Measurements from ENCODE around the gene UBL5. TPM values are rescaled to one million over a fixed set of nuclear protein-coding genes. Genes with fewer than 3 reads are reported as not detected.
A peak's percentile ranks its signal among the peaks of the same experiment; 100 is the strongest.

UBL5 gene
- total RNA-seq, 2 experiments from 2014 or later, result 310 to 340 TPM

DNA sequence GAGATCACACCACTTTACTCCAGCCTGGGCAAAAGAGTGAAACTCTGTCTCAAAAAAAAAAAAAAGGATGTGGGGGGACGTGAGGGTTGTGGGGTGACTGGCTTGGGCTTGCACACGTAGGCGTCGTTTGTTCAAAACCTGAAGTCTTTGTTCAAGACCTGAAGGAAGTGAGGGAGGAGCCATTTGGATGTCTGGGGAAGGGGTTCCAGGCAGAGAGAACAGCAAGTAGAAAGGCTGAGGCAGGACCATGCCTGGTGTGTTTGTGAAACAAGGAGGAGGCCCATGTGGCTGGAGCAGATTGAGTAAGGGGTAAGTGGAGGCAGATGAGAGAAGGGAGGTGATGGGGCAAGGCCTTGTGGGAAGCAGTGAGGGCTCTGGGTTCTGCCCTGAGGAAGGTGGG lies 35.2 kb downstream of the UBL5 start:
- DNase-seq (peak; percentile 63), ATAC-seq (ENCODE audit: low read depth) (peak; percentile 63)
- peak overlapping the region; percentile 99 for H3K4me3 Mint-ChIP-seq
- H3K27me3 Mint-ChIP-seq, result no peaks in the 10 kb centered on the region
- H3K27ac Mint-ChIP-seq, result peak overlapping the region; percentile 99
- POLR2A ChIA-PET, result interaction anchor here (0.7 to 2.5 kb wide), 6 partner anchors 19 to 54 kb away, joined by 3 to 16 read pairs (median 4); partner anchors contain the start of genes PIN1 and UBL5
- no peaks in the 10 kb centered on the region for H3K9me3 Mint-ChIP-seq
- peaks cover 70% of the 10 kb centered on the region for H3K4me1 Mint-ChIP-seq
- peaks cover 11% of the 10 kb centered on the region for H3K36me3 Mint-ChIP-seq

DNA sequence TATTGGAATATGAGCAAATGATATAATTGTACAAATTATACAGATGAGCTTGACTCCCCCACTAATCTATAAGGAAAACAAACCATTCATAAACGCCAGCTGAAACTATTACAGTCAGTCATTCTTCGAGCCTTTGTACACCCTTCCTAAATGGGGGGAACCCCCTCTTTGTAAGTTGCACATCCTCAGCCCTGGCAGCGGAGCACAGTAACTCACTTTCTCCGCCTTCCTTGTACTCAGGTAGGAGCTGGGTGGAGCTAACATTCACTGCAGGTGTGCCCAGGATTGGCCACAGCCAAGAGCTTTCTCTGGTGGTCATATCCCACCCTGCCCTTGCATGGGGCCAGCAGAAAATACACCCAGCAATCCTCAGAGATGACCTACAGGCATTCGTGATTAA lies 36.0 kb downstream of the UBL5 start:
- peak; percentile 44 for DNase-seq
- Mint-ChIP-seq H3K27me3 (no peaks in the 10 kb centered on the region), H3K4me1 (peaks cover 63% of the 10 kb centered on the region), H3K36me3 (peaks cover 11% of the 10 kb centered on the region), H3K9me3 (no peaks in the 10 kb centered on the region), H3K27ac (peak overlapping the region; percentile 99), H3K4me3 (peak overlapping the region; percentile 99)
- peak; percentile 34 for ATAC-seq (ENCODE audit: low read depth)
- POLR2A ChIA-PET, result interaction anchor here (0.9 to 2.5 kb wide), 5 partner anchors 28 to 242 kb away, joined by 3 to 16 read pairs (median 5); partner anchors contain the start of genes PIN1, UBL5, ZNF561 and ZNF846

DNA sequence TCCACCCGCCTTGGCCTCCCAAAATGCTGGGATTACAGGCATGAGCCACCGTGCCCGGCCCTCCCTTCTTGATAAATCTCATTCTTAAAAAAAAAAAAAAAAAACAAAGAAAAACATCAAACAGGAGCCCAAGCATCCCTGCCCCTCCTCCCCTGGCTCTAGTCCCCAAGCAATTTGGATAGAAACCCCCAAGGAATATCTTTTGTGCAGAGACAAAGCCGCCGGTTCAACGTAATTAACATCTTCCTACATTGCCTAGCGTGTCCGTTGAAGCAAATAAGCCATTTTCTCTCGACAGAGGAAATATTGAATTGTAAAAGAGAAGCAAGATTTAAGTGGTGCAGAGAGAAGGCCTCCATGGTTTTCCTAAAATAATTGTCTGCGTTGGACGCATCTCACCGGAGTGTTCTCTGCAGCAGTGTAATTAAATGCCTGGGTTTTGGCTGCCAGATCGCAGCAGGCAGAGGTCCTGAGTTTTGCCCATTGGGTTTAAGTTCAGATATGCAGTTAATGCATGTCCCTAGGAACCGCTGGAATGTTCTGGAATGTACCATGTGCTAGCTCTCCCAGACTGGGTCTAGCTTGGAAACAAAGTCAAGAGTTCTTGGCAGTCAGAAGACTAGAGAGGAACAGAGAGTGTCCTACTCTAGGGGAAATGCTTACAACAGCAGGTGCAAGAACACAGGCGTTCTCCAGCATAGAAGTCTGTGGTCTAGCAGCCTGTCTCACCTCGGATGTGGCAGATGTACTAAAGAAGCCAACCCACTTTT lies 38.2 kb downstream of the UBL5 start:
- peaks cover 15% of the 10 kb centered on the region for H3K36me3 Mint-ChIP-seq
- POLR2A ChIA-PET, result interaction anchor here (0.7 to 2.6 kb wide), 4 partner anchors 8 to 56 kb away, joined by 3 to 10 read pairs (median 4); no protein-coding TSS in a partner anchor
- H3K9me3 Mint-ChIP-seq, result no peaks in the 10 kb centered on the region

DNA sequence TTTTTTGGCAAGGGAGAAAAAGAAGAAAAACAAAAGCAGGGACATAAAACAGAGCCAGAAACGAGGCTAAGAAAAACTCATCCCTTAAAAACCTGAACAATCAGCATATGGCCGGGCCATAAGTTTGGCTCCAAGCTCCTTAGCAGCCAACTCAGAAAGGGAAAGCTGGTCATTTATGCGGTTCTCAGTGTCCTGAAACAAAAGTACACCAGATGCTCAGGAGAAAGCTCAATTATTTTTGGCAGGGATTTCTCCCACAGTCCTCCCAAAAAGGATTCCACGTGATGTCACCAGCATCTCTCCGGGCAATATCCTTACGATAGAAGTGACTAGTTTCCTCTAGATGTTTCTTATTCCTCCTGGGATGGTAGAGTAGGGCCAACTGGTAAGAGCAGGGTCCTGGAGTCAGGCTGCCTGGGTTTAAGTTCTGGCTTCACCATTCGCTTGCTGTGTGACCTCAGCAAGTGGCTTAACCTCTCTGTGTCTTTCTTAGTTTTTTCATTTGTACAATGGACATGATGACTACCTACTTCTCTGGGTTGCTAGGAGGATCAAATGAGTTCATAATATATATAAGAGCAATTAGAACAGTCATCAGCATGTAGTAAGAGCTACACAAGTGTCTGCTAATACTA lies 41.4 kb downstream of the UBL5 start:
- Mint-ChIP-seq H3K36me3 (peaks cover 13% of the 10 kb centered on the region), H3K27me3 (peaks cover 2% of the 10 kb centered on the region), H3K4me3 (no peak overlapping the region), H3K4me1 (peaks cover 28% of the 10 kb centered on the region), H3K27ac (no peak overlapping the region), H3K9me3 (no peaks in the 10 kb centered on the region)
- no peak for DNase-seq
- POLR2A ChIA-PET, result interaction anchor here (0.7 to 2.3 kb wide), 2 partner anchors 12 to 260 kb away, joined by 3 to 6 read pairs; no protein-coding TSS in a partner anchor
- ATAC-seq (ENCODE audit: low read depth), result no peak

More for the DNA sequence above, 38.2 kb downstream of the UBL5 start:
- H3K4me3 Mint-ChIP-seq, result peak overlapping the region; percentile 77
- peak overlapping the region; percentile 84 for H3K27ac Mint-ChIP-seq
- H3K4me1 Mint-ChIP-seq, result peaks cover 49% of the 10 kb centered on the region
- ATAC-seq (ENCODE audit: low read depth), result peak; percentile 77
- no peak for DNase-seq
- H3K27me3 Mint-ChIP-seq, result no peaks in the 10 kb centered on the region

DNA sequence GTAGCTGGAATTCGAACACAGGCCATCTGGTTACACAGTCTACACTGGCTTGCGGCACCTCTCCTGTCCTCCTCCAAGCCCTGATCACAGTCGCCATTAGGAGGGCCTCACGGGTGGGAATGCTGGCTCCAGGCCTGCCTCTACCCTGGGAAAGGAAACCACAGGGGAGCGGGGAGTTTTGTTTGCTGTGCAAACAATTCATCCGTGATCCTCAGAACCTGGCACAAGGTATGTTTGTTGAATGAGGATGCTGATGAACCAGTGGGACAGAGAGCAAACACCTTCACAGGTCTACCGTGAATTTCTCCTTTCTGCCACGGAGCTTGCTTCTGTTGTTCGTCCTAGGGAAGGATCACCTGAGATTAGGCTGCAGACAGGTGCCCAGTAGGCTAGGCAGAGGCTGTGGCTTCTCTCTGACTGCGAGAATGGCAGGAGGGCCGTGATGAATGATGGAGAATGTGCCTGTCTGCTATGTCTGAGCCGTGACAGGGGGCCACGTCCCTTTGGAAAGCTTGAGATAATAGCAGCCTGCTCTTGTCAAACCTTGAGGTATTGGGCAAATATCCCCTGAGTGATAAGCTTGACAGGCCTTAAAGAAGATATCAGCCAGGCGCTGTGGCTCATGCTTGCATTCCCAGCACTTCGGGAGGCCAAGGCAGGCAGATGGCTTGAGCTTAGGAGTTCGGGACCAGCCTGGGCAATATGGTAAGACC lies 44.1 kb downstream of the UBL5 start:
- H3K9me3 Mint-ChIP-seq, result no peaks in the 10 kb centered on the region
- ATAC-seq (ENCODE audit: low read depth) (no peak), DNase-seq (no peak)
- H3K4me3 Mint-ChIP-seq, result no peak overlapping the region
- no peak overlapping the region for H3K27ac Mint-ChIP-seq
- peaks cover 2% of the 10 kb centered on the region for H3K27me3 Mint-ChIP-seq
- H3K36me3 Mint-ChIP-seq, result peaks cover 14% of the 10 kb centered on the region
- H3K4me1 Mint-ChIP-seq, result peaks cover 7% of the 10 kb centered on the region
- POLR2A ChIA-PET, result interaction anchor here (0.5 to 0.6 kb wide), 2 partner anchors 14 to 42 kb away, joined by 3 to 5 read pairs; no protein-coding TSS in a partner anchor

DNA sequence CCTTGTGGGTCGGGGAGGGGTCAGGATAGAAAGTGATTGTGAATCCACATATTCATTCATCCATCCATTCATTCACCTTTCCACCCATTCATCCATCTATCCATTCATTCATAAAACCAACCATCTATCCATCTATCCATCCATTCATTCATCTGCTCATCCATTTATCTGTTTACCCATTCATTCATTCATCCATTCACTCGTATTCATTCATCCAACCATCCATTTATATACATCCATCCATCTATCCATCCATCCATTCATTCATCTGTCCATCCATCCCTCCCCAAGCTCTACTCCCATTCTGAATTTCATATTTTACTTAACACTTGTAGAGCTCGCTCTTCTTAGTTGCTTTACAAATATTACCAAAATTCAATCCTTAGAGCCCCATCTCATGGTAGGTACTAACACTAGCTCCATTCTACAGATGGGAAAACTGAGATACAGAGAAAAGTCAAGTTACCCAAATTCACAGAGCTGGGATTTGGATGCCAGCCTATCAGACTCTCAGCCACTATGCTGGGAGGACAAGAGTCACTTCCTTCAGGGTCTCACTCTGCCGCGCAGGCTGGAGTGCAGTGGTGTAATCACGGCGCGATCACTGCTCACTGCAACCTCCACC lies 45.0 kb downstream of the UBL5 start:
- no peak for ATAC-seq (ENCODE audit: low read depth)
- no peaks in the 10 kb centered on the region for H3K9me3 Mint-ChIP-seq
- POLR2A ChIA-PET, result interaction anchor here (0.6 kb wide), 1 partner anchor 11 kb away, joined by 5 read pairs; no protein-coding TSS in a partner anchor

DNA sequence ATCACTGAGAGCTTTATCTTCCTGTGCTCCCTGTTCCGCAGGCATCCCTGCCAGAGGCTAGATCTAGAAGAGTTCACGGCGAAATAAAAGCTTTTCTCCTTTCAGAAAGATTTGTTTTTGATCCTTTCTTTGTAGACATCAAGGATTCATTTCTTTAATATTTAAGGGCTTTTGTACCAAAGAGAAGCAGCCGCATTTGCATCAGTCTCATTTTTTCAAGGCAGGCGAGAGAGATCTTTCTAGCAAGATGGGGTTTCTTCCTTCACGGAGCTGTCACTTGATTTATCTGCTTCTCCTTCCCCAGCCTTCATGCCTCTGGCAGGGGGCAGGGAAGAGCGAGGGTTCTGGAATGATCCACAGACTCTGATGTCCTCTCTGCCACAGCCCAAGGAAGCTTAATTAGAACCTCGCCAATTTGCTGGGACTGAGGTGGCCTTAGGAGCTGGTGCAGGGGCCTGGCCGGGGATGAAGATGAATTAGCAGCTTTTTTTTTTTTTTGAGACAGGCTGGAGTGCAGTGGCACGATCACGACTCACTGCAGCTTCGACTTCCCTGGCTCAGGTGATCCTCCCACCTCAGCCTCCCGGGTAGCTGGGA lies 47.4 kb downstream of the UBL5 start:
- no peaks in the 10 kb centered on the region for H3K9me3 Mint-ChIP-seq
- H3K4me3 Mint-ChIP-seq, result no peak overlapping the region
- H3K27ac Mint-ChIP-seq, result no peak overlapping the region
- H3K36me3 Mint-ChIP-seq, result peaks cover 10% of the 10 kb centered on the region
- H3K4me1 Mint-ChIP-seq, result peaks cover 4% of the 10 kb centered on the region
- peaks cover 2% of the 10 kb centered on the region for H3K27me3 Mint-ChIP-seq
- no peak for DNase-seq
- POLR2A ChIA-PET, result interaction anchor here (0.6 to 1.5 kb wide), 3 partner anchors 10 to 1026 kb away, joined by 3 read pairs; no protein-coding TSS in a partner anchor
- ATAC-seq (ENCODE audit: low read depth), result no peak

More for the DNA sequence above, 45.0 kb downstream of the UBL5 start:
- Mint-ChIP-seq H3K4me3 (no peak overlapping the region), H3K36me3 (peaks cover 9% of the 10 kb centered on the region), H3K4me1 (peaks cover 3% of the 10 kb centered on the region), H3K27me3 (peaks cover 2% of the 10 kb centered on the region), H3K27ac (no peak overlapping the region)
- no peak for DNase-seq

DNA sequence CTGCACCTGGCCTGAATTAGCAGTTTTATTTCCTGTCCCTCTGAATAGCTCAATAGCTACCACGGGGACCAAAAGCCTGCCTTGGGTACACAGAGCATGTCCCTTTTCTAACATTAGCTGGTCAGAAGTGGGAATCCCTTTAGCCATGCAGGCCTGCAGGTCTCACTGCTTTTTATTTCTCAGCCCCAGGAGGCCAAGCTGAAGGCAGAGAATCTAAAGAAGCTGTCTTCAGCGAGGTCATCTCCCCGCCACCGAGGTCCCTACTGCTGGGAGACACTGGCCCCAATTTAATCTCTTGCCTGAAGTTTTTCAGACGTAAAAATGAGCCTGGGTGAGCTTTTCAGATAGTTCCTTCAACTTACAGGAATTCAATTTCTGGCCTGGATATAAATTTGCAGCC lies 48.1 kb downstream of the UBL5 start:
- peaks cover 4% of the 10 kb centered on the region for H3K4me1 Mint-ChIP-seq
- no peak for ATAC-seq (ENCODE audit: low read depth)
- POLR2A ChIA-PET, result interaction anchor here (0.6 to 1.5 kb wide), 2 partner anchors 10 to 17 kb away, joined by 3 read pairs; no protein-coding TSS in a partner anchor
- no peak for DNase-seq
- peaks cover 6% of the 10 kb centered on the region for H3K36me3 Mint-ChIP-seq
- H3K4me3 Mint-ChIP-seq, result no peak overlapping the region
- no peaks in the 10 kb centered on the region for H3K9me3 Mint-ChIP-seq
- no peak overlapping the region for H3K27ac Mint-ChIP-seq
- peaks cover 2% of the 10 kb centered on the region for H3K27me3 Mint-ChIP-seq

DNA sequence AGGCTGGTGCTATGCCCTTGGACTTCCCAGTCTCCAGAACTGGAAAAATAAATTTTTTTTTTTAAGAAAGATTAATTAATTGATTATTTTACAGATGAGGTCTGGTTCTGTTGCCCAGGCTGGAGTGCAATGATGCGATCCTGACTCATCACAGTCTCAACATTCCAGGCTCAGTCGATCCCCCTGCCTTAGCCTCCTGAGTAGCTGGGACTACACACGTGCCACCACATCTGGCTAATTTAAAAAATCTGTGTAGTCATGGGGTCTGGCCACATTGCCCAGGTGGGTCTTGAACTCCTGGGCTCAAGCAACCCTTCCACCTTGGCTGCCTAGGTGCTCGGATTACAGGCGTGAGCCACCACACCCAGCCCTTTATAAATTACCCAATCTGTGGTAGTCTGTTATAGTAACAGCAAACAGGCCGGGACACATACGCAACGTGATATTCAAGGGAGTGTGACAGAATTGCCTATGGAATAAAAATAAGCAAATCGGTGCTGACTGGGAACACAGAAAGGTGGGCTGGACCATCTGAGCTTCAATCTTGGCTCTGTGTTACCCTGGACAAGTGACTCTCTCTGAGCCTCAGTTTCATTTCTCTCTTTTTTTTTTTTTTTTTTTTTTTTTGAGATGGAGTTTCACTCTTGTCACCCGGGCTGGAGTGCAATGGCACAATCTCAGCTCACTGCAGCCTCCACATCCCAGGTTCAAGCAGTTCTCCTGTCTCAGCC lies 50.2 kb downstream of the UBL5 start:
- POLR2A ChIA-PET, result no interaction called here
- H3K27ac Mint-ChIP-seq, result no peak overlapping the region
- no peaks in the 10 kb centered on the region for H3K9me3 Mint-ChIP-seq
- no peak overlapping the region for H3K4me3 Mint-ChIP-seq
- H3K27me3 Mint-ChIP-seq, result peaks cover 2% of the 10 kb centered on the region
- H3K4me1 Mint-ChIP-seq, result peaks cover 2% of the 10 kb centered on the region
- peaks cover 4% of the 10 kb centered on the region for H3K36me3 Mint-ChIP-seq
- DNase-seq, result no peak
- ATAC-seq (ENCODE audit: low read depth), result no peak

DNA sequence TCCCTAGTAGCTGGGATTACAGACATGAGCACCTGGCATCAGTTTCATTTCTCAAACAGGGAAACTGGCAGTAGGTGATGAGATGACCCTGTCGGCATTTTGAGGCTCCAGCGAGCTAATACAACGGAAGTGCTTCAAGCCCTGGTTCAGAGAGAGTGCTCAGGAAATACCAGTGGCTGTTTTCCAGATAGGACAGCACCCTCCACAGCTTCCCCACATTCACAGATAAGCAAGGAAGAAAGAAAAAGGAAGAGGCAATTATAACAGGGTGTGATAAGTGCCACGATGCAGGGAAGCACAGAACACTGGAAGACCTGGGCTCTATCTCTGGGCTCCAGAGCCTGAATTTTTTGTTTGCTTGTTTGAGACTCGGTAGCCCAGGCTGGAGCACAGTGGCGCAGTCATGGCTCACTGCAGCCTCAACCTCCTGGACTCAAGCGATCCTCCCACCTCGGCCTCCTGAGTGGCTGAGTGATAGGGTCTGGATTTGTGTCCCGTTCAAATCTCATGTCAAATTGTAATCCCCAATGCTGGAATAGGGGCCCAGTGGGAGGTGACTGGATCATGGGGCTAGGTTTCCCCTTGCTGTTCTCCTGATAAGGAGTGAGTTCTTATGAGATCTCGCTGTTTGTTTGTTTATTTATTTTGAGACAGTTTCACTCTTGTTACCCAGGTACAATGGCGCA lies 50.9 kb downstream of the UBL5 start:
- no peaks in the 10 kb centered on the region for H3K9me3 Mint-ChIP-seq
- ATAC-seq (ENCODE audit: low read depth) (no peak), DNase-seq (no peak)
- peaks cover 4% of the 10 kb centered on the region for H3K36me3 Mint-ChIP-seq
- POLR2A ChIA-PET, result no interaction called here
- peak overlapping the region; percentile 16 for H3K27ac Mint-ChIP-seq
- peaks cover 2% of the 10 kb centered on the region for H3K27me3 Mint-ChIP-seq
- peaks cover 2% of the 10 kb centered on the region for H3K4me1 Mint-ChIP-seq
- no peak overlapping the region for H3K4me3 Mint-ChIP-seq

Data from activated naive CD8-positive, alpha-beta T cell treated with anti-CD3 and anti-CD28 coated beads, Interleukin-2, amount 10 ng/mL, durations not matched to agents 7 days and 5 days (primary cell).